H1 (cell line): Measurements from ENCODE around the gene UVRAG. TPM values are rescaled to one million over a fixed set of nuclear protein-coding genes. Genes with fewer than 3 reads are reported as not detected.

ENCODE experiments used
- JUND ChIP-seq: IDR thresholded peaks from 2 replicates; pipeline ENCODE4 v1.6.1; 2011; ENCODE audit warnings: mild to moderate bottlenecking, improper control_type of control experiment, low read length
- polyA plus RNA-seq, 7 experiments: library from polyadenylated mRNA; depleted of rRNA in 3 of 7; stranded (reverse) in 5 of 7; unstranded in 2 of 7; fragments of >200 nt in 5 of 7; fragments of 200-250 nt in 2 of 7; gene quantifications; 1 replicate in 5 of 7; 2 replicates in 1 of 7; 4 replicates in 1 of 7; pipeline versions ENCODE4 v1.2.1 to v1.2.3, GENCODE V29; 2011 to 2013; ENCODE audit warnings: missing spikeins in 2 of 7, mixed read lengths in 2 of 7
- total RNA-seq: library from RNA; stranded (reverse); fragmentation: NEBNext Ultra II Directional; extraction: Animal tissue kit (Norgen Biotek cat#: 25700); gene quantifications from 2 replicates; pipeline ENCODE4 v1.2.1, GENCODE V29; 2021

Gene UVRAG
- total and polyA plus RNA-seq, 2 of the 8 experiments (the other 6 are each of a cell fraction or from before 2014, with no cell fraction given): 5.5 to 14.7 TPM

GRCh38 chr11:76119032-76119431 is 304.0 kb downstream of the UVRAG start (continued):
- TF ChIP-seq JUND: no peak
